GM12891 (cell line): ENCODE data around the gene MAGEF1. TPM values are rescaled to one million over a fixed set of nuclear protein-coding genes. Genes with fewer than 3 reads are reported as not detected.

Experiments
- DNase-seq: peaks from one replicate; pipeline ENCODE4 v3.0.0; 2011; ENCODE audit warnings: low spot score; ENCODE audit not compliant: insufficient read length
- FAIRE-seq: peaks from 2 replicates; lab custom pipeline; 2011; peaks lifted over from hg19 to GRCh38; lab: Jason Lieb, UNC
- PAX5 ChIP-seq: IDR thresholded peaks from 2 replicates; pipeline ENCODE4 v1.6.1; 2011; ENCODE audit warnings: low read length, moderate library complexity, mild to moderate bottlenecking; ENCODE audit not compliant: insufficient read depth, severe bottlenecking
- POLR2A ChIP-seq: IDR thresholded peaks from 2 replicates; pipeline ENCODE4 v1.6.1; 2011; ENCODE audit warnings: low read depth, low read length, control low read depth
- POLR2AphosphoS5 ChIP-seq: IDR thresholded peaks from 2 replicates; pipeline ENCODE4 v1.6.1; 2011; ENCODE audit warnings: low read depth, low read length, control low read depth
- POU2F2 ChIP-seq: IDR thresholded peaks from 2 replicates; pipeline ENCODE4 v1.6.1; 2011; ENCODE audit warnings: low read depth, mild to moderate bottlenecking, control low read depth, low read length, moderate library complexity
- SPI1 ChIP-seq: IDR thresholded peaks from 2 replicates; pipeline ENCODE4 v1.6.1; 2011; ENCODE audit warnings: low read depth, low read length, control low read depth
- TAF1 ChIP-seq: IDR thresholded peaks from 2 replicates; pipeline ENCODE4 v1.6.1; 2011; ENCODE audit warnings: low read depth, low read length, control low read depth
- polyA plus RNA-seq: library from polyadenylated mRNA; unstranded; fragments of >200 nt; gene quantifications from one replicate; pipeline ENCODE4 v1.2.1, GENCODE V29; 2012; ENCODE audit warnings: low read depth, missing spikeins, inconsistent platforms; ENCODE audit not compliant: missing spikeins

Gene MAGEF1
- 22.3 TPM for polyA plus RNA-seq

GRCh38 chr3:184711493-184712247 is at the start of gene MAGEF1:
Gene MAGEF1 (minus strand): TSS chr3:184712064. CDS start chr3:184711821, 243 bp downstream.
- peak; percentile 92 for FAIRE-seq
- DNase-seq, result peak; percentile 75
- TF ChIP-seq TAF1, result peak; percentile 68
- TF ChIP-seq SPI1, result no peak

- FAIRE-seq (no peak), DNase-seq (no peak)
- TF ChIP-seq POLR2AphosphoS5 (no peak), POLR2A (no peak), POU2F2 (no peak), PAX5 (no peak), TAF1 (no peak), SPI1 (no peak)
Observed at GRCh38 chr3:184761075-184761841, 49.4 kb upstream of the MAGEF1 start.

GRCh38 chr3:184760337-184761074 is 48.6 kb upstream of the MAGEF1 start:
- no peak for TF ChIP-seq POU2F2
- no peak for TF ChIP-seq PAX5
- no peak for TF ChIP-seq POLR2AphosphoS5
- TF ChIP-seq POLR2A, result no peak
- FAIRE-seq (no peak), DNase-seq (no peak)

- TF ChIP-seq SPI1, result no peak
- no peak for TF ChIP-seq PAX5
- no peak for TF ChIP-seq TAF1
- TF ChIP-seq POLR2AphosphoS5, result no peak
- no peak for TF ChIP-seq POLR2A
- no peak for TF ChIP-seq POU2F2
- no peak for FAIRE-seq
- no peak for DNase-seq
Observed at GRCh38 chr3:184759666-184760200, 47.9 kb upstream of the MAGEF1 start.

- TF ChIP-seq POLR2AphosphoS5, result no peak
- no peak for TF ChIP-seq SPI1
- TF ChIP-seq TAF1, result no peak
- TF ChIP-seq POU2F2, result no peak
- TF ChIP-seq POLR2A, result no peak
- no peak for TF ChIP-seq PAX5
- FAIRE-seq, result no peak
- no peak for DNase-seq
Observed at GRCh38 chr3:184758056-184758455, 46.2 kb upstream of the MAGEF1 start.

GRCh38 chr3:184757022-184757651 is 45.3 kb upstream of the MAGEF1 start:
- DNase-seq, result no peak
- no peak for TF ChIP-seq PAX5
- TF ChIP-seq TAF1, result no peak
- no peak for TF ChIP-seq POU2F2
- no peak for TF ChIP-seq POLR2AphosphoS5
- TF ChIP-seq SPI1, result no peak
- no peak for TF ChIP-seq POLR2A
- no peak for FAIRE-seq

GRCh38 chr3:184756151-184757021 is 44.5 kb upstream of the MAGEF1 start:
- DNase-seq (no peak), FAIRE-seq (peak; percentile 62)
- TF ChIP-seq POLR2AphosphoS5 (no peak), POU2F2 (peak; percentile 39; the same call in 1 of the 2 replicates)

GRCh38 chr3:184755315-184755731 is 43.5 kb upstream of the MAGEF1 start:
- FAIRE-seq (peak; percentile 16), DNase-seq (no peak)
- TF ChIP-seq PAX5 (no peak), TAF1 (no peak), POLR2AphosphoS5 (no peak), POU2F2 (no peak), SPI1 (no peak), POLR2A (no peak)
